Activated CD4-positive, alpha-beta T cell treated with anti-CD3 and anti-CD28 coated beads, Interleukin-2, amount 10 ng/mL, durations not matched to agents 7 days and 5 days (primary cell): ENCODE measurements around the gene ZBTB7C. TPM values are rescaled to one million over a fixed set of nuclear protein-coding genes. Genes with fewer than 3 reads are reported as not detected.

Experiments
- CTCF ChIA-PET: fragments of 350-600 bp; sonication (Branson Sonifier 250); formaldehyde crosslinking; loops from one replicate; lab custom pipeline; 2021; ENCODE audit warnings: antibody characterized with exemption; lab: Charles Lee
- POLR2A ChIA-PET: fragments of 350-600 bp; sonication (Branson Sonifier 250); formaldehyde crosslinking; loops from one replicate; lab custom pipeline; 2021; ENCODE audit warnings: antibody characterized with exemption; lab: Charles Lee
- DNase-seq: peaks from one replicate; pipeline ENCODE4 v3.0.0-alpha.2; 2020
- H3K27ac Mint-ChIP-seq: one replicate; pipeline ENCODE4 v1.8.0; 2021; ENCODE audit warnings: mild to moderate bottlenecking, moderate library complexity, mixed read lengths
- H3K27me3 Mint-ChIP-seq: one replicate; pipeline ENCODE4 v1.8.0; 2021; ENCODE audit warnings: mixed read lengths
- H3K36me3 Mint-ChIP-seq: one replicate; pipeline ENCODE4 v1.8.0; 2021; ENCODE audit warnings: low read depth, mixed read lengths
- H3K4me1 Mint-ChIP-seq: one replicate; pipeline ENCODE4 v1.8.0; 2021; ENCODE audit warnings: mixed read lengths
- H3K4me3 Mint-ChIP-seq: one replicate; pipeline ENCODE4 v1.8.0; 2021; ENCODE audit warnings: mild to moderate bottlenecking, moderate library complexity, mixed read lengths
- H3K9me3 Mint-ChIP-seq: one replicate; pipeline ENCODE4 v1.8.0; 2021; ENCODE audit warnings: mixed read lengths
- total RNA-seq, 2 experiments: library from RNA; stranded (reverse); gene quantifications; one replicate each; pipeline ENCODE4 v1.2.3, GENCODE V29; 2021

The ZBTB7C gene
- total RNA-seq, 2 experiments from 2014 or later = 0.10 to 0.15 TPM

DNA sequence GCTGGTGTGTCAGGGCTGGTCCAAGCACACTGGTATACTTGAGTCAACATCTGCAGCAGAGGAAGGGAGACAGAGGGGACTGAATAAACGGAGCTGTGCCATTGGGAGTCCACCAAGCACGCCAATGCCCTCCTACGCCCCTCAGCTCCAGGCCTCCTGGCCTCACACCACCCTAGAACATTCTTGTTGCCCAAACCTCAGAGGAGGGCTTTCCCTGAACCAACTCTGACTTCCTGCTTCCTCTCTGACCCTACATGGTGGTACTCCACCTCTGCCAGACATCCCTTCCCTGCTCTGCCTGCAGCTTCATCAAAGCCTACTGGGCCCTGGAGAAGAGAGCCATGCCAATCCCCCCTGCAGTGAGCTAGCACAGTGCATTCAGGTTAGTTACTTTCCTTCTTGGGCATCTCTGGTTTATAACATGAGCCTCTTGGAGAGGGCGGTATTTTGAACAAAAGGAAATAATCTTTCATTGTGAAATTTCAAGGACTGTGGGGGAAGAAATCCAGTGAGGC, 54.4 kb downstream of the ZBTB7C start:
- Mint-ChIP-seq H3K4me1 (no peaks in the 10 kb centered on the region), H3K9me3 (no peaks in the 10 kb centered on the region), H3K36me3 (no peaks in the 10 kb centered on the region), H3K27ac (no peak overlapping the region), H3K27me3 (peaks cover 2% of the 10 kb centered on the region), H3K4me3 (no peak overlapping the region)
- ChIA-PET POLR2A (no interaction called here), CTCF (interaction anchor here (1.2 kb wide), 1 partner anchor 16 kb away, joined by 4 read pairs; no protein-coding TSS in a partner anchor)
- DNase-seq = no peak

DNA sequence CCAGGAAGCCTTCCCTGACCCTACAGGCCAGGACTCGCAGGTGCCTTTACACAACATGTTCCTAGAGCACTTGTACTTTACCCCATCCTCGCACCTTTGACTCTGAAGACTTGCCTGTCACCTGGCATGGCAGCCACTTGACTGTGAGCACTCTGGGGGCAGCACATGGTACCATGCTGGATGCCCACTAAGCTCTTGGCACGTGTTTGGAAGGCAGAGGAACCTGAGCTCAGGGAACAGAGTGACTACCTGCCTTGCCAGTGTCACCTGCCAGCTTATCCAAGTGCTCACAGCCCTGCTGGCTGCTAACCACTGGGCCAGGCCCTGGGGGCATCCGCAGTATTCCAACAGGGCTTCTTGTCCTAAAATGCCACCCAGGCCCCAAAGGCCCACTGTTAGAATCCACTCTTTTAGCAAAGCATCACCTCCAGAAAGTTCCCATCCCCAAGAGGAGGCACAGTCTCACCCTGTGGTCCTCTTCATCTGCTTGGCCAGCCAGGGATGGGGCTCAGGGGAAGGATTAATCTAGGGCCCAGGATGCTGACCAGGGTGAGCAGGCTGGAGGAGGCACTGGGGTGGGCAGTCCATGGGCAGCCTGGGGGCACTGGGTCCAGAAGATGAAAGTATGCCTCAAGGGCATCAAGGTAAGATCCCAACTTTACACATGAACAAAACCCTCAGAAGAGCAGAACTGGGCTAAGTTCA, 57.0 kb downstream of the ZBTB7C start:
- peaks cover 6% of the 10 kb centered on the region for H3K27me3 Mint-ChIP-seq
- ChIA-PET POLR2A (no interaction called here), CTCF (no interaction called here)
- H3K4me1 Mint-ChIP-seq = no peaks in the 10 kb centered on the region
- H3K27ac Mint-ChIP-seq = no peak overlapping the region
- no peak for DNase-seq
- no peak overlapping the region for H3K4me3 Mint-ChIP-seq
- no peaks in the 10 kb centered on the region for H3K36me3 Mint-ChIP-seq
- H3K9me3 Mint-ChIP-seq = no peaks in the 10 kb centered on the region

DNA sequence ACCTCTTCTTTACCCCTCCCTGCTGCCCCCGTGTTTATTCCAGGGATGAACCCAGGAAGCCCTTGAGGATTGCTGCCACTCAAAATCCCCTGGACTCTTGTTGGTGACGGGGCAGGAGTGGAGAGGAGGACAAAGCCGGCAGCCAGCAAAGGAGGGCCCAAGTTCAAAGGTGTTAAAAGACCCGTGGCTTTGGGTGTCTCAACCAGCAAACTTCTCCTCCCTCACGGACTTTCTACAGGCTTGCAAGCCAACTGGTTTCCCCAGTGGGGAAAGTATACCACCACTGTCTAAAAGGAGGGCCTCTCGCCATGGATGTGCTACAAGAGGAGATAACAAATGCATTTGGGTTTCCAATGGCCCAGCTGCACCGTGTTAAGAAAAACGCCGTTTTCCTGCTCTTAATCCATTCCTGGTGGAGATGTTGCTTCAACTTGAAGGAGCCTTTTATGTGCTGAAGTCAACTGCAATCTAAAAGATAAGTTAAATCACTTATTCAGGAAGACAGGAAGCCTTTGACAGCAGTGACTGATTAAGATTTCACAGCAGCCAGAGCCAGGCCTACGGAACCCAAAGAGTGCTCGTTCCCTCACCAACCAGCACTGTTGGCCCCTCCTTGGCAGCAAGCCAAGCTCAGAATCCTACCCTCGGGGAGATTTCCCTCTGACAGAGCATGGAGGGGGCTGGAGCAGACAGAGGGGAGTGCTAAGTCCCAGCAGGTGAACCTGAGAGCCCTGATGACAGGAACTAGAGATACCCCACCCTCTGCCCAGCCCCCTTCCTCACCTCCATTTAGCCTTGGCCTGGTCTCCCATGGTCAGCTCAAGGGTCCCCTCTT, 57.8 kb downstream of the ZBTB7C start:
- Mint-ChIP-seq H3K9me3 (no peaks in the 10 kb centered on the region), H3K27ac (no peak overlapping the region), H3K4me3 (no peak overlapping the region), H3K36me3 (no peaks in the 10 kb centered on the region), H3K4me1 (no peaks in the 10 kb centered on the region), H3K27me3 (peaks cover 6% of the 10 kb centered on the region)
- no peak for DNase-seq
- POLR2A ChIA-PET = no interaction called here
- CTCF ChIA-PET = no interaction called here

DNA sequence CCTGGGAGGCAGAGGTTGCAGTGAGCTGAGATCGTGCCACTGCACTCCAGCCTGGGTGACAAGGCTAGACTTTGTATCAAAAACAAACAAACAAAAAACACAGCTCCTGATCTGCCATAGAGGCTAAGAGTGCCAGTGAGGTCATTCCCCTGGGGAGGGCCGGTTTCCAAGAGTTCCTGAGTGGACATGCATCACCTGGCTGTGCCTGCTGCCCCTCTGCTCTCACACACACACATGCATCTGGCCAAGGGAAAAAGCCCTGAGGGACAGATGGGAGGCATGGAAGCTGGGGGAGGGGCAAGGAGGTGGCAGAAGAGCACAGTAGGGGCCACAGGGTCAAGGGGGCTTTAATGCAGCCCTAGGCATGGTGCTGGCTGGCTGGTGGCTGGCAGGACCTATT, 60.4 kb downstream of the ZBTB7C start:
- Mint-ChIP-seq H3K27me3 (peaks cover 12% of the 10 kb centered on the region), H3K27ac (no peak overlapping the region), H3K4me3 (no peak overlapping the region), H3K36me3 (no peaks in the 10 kb centered on the region), H3K9me3 (no peaks in the 10 kb centered on the region), H3K4me1 (peaks cover 4% of the 10 kb centered on the region)
- no peak for DNase-seq
- ChIA-PET CTCF (no interaction called here), POLR2A (no interaction called here)

DNA sequence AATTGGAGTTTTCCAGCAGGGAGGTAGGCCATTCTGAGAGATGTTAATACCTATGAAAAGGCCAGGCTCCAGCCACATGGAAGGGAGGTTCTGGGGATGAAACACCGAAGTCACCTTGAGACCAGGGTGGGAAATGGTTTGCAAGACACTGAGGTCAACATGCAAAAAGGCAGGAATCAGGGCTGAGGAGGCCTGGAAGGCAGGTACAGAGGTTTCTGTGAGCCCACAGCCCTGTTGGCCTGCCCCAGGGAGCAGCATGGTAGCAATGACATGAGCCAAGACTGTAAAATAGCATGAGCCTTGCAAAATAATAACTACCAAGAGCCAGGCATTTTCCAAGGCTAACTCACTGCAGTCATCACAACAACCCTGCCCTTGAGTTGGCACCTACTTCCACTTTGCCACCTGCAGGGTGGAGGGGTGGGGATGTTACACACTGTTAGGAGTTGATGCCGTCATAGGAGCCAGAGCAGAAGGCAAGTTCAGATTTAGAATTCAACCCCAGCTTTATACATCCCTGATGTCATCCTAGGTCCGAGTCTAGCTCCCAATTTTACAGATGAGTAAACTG, 61.3 kb downstream of the ZBTB7C start:
- H3K9me3 Mint-ChIP-seq = no peaks in the 10 kb centered on the region
- no peaks in the 10 kb centered on the region for H3K36me3 Mint-ChIP-seq
- no peak overlapping the region for H3K27ac Mint-ChIP-seq
- peaks cover 10% of the 10 kb centered on the region for H3K27me3 Mint-ChIP-seq
- no peak for DNase-seq
- CTCF ChIA-PET = no interaction called here
- peaks cover 4% of the 10 kb centered on the region for H3K4me1 Mint-ChIP-seq
- no peak overlapping the region for H3K4me3 Mint-ChIP-seq
- POLR2A ChIA-PET = no interaction called here

DNA sequence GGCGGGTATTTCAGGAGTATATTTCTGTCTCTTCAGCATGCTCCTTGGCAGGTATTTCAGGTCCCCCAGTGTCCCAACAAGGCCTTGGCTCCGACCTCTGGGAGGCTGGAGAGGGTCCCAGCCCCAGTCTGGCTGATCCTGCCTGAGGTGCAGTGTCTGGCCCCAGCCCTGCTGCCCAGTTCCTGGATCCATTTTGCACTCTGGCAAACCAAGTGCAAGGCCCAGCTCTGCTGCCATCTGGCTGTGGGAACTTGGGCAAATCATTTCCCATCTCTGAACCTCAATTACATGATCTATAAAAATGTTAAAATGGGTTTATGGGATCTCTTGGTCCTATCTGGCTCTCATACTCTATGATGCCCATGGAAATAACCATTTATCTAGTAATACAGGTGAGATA, 63.6 kb downstream of the ZBTB7C start:
- Mint-ChIP-seq H3K9me3 (no peaks in the 10 kb centered on the region), H3K27me3 (peaks cover 10% of the 10 kb centered on the region), H3K27ac (peak overlapping the region; percentile 21), H3K36me3 (no peaks in the 10 kb centered on the region), H3K4me1 (peaks cover 4% of the 10 kb centered on the region), H3K4me3 (no peak overlapping the region)
- DNase-seq = no peak
- POLR2A ChIA-PET = no interaction called here
- CTCF ChIA-PET = no interaction called here

DNA sequence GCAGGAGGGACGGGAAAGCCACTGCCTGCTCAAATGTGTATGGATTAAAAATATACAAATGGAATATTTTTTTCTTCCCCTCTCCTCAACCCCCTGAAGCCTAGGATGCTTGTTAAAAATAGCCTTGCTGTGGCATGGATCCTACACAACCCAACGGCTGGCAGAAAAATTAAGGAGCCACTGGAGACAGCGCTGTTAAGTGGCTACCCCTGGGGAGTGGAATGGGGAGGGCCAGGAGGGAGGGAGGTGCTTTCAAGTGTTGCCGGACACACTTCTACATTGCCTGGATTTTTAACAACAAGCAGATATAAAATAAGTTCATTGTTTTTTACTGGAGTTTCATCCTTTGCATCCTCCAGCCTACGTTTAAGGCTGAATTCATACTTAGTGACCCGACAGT, 66.6 kb downstream of the ZBTB7C start:
- Mint-ChIP-seq H3K36me3 (no peaks in the 10 kb centered on the region), H3K27me3 (peaks cover 6% of the 10 kb centered on the region), H3K27ac (no peak overlapping the region), H3K9me3 (no peaks in the 10 kb centered on the region), H3K4me1 (peaks cover 4% of the 10 kb centered on the region), H3K4me3 (no peak overlapping the region)
- ChIA-PET CTCF (no interaction called here), POLR2A (no interaction called here)
- DNase-seq = no peak

DNA sequence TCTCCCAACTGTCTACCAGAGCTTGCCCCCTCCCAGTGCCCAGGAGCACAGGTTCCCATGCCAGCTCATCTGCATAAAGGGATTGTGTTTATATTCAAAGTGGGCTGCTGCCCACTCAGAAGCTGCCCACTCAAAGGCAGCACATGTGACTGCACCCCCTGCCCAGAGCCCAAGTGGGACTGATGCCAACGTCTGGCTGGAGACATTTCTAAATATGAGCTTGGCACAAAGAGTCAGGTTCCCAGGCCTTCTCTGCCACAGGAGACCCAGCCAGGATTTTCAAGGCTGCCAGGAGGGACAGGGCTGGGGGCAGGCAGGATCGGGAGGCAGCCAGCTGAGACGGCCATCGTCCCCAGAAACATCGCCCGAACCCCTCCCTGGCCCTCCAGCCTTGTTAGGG, 67.1 kb downstream of the ZBTB7C start:
- Mint-ChIP-seq H3K9me3 (no peaks in the 10 kb centered on the region), H3K4me3 (no peak overlapping the region), H3K27ac (no peak overlapping the region), H3K36me3 (no peaks in the 10 kb centered on the region), H3K27me3 (peaks cover 6% of the 10 kb centered on the region), H3K4me1 (peaks cover 4% of the 10 kb centered on the region)
- DNase-seq = no peak
- POLR2A ChIA-PET = no interaction called here
- CTCF ChIA-PET = no interaction called here

DNA sequence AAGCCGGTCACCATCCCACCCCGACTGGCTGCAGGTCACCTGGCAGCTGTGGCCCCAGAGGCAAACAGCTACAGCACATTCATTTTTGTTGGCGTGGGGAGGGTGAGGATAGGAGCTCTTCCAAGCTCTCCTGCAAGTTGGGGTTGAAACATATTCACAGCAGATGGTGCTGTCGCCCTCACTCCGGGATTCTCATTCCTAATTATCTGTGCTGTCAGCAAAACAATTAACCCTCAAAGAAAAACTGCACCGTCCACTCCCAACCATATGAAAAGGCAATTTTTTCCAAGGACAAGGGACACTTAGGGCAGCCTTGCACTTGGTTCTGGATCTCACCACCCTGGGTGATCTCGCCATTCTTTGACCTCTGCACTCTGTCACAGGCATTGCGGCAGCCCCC, 68.6 kb downstream of the ZBTB7C start:
- Mint-ChIP-seq H3K36me3 (no peaks in the 10 kb centered on the region), H3K27ac (no peak overlapping the region), H3K27me3 (peaks cover 6% of the 10 kb centered on the region), H3K9me3 (no peaks in the 10 kb centered on the region), H3K4me1 (no peaks in the 10 kb centered on the region), H3K4me3 (no peak overlapping the region)
- DNase-seq = no peak
- ChIA-PET POLR2A (no interaction called here), CTCF (no interaction called here)

DNA sequence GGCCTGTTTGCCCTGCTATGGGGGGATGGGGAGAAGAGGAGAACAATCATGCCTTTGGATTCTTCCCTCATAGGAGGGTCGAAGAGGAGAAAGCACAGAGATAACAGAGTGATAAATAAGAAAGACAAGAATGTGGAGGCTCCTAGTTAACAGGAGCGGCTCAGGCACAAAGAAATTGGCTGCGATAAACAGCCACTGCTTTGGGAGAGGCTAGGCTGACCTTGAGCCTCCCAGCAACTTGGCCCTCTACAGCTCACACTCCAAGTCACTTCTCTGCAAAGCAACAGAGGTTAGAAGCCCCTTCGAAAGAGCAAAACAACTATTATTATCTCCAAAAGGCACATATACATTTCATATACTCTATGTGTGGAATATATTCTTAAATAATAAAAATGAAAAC, 69.5 kb downstream of the ZBTB7C start:
- no peak overlapping the region for H3K27ac Mint-ChIP-seq
- H3K27me3 Mint-ChIP-seq = peaks cover 1% of the 10 kb centered on the region
- CTCF ChIA-PET = no interaction called here
- H3K4me3 Mint-ChIP-seq = no peak overlapping the region
- POLR2A ChIA-PET = no interaction called here
- no peaks in the 10 kb centered on the region for H3K4me1 Mint-ChIP-seq
- no peak for DNase-seq
- no peaks in the 10 kb centered on the region for H3K9me3 Mint-ChIP-seq
- H3K36me3 Mint-ChIP-seq = no peaks in the 10 kb centered on the region

DNA sequence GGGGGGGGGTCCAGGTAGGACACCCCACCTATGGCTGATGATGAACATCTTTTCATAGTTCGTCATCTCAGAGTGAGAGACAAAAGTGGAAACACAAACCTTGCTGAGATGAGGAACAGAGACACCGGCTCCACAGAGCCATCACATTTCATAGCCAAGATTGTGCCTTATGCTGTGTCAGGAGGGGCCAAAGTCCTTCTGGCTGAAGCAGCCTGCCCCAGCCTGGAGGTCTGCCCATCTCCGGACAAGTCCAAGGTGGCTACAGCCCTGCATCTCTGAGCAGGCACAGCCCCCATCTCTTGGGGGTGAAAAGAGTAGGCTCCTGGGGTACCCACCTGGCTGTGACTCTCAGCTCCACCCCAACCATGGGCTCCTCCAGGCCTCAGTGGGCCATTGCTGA, 70.3 kb downstream of the ZBTB7C start:
- CTCF ChIA-PET = no interaction called here
- H3K9me3 Mint-ChIP-seq = no peaks in the 10 kb centered on the region
- H3K27me3 Mint-ChIP-seq = peaks cover 4% of the 10 kb centered on the region
- DNase-seq = no peak
- no peaks in the 10 kb centered on the region for H3K36me3 Mint-ChIP-seq
- POLR2A ChIA-PET = no interaction called here
- no peak overlapping the region for H3K27ac Mint-ChIP-seq
- no peaks in the 10 kb centered on the region for H3K4me1 Mint-ChIP-seq
- H3K4me3 Mint-ChIP-seq = no peak overlapping the region

DNA sequence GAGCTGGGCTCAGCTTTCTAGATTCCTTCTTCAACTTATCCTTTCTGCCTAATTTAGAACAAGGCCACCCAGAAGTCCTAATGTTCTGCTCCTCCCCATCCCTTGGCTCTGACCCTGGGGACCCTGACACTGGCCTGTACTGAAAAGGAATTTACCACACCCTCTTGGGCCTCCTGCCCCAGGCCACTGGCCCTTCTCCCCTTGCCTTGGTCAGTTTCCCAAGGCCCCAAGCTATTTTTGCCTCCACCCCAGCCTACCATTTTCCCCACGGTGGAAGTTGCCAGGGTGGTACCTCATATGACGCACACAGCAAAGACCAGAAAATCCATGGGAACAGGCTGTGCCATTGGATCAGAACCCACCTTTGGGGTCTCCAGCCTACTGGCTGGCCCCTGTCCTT, 72.1 kb downstream of the ZBTB7C start:
- Mint-ChIP-seq H3K9me3 (no peaks in the 10 kb centered on the region), H3K4me1 (no peaks in the 10 kb centered on the region), H3K4me3 (no peak overlapping the region), H3K27me3 (peaks cover 10% of the 10 kb centered on the region), H3K36me3 (no peaks in the 10 kb centered on the region), H3K27ac (no peak overlapping the region)
- CTCF ChIA-PET = interaction anchor here (0.6 to 1.1 kb wide), 2 partner anchors 16 to 24 kb away, joined by 3 read pairs; no protein-coding TSS in a partner anchor
- POLR2A ChIA-PET = no interaction called here
- DNase-seq = no peak

DNA sequence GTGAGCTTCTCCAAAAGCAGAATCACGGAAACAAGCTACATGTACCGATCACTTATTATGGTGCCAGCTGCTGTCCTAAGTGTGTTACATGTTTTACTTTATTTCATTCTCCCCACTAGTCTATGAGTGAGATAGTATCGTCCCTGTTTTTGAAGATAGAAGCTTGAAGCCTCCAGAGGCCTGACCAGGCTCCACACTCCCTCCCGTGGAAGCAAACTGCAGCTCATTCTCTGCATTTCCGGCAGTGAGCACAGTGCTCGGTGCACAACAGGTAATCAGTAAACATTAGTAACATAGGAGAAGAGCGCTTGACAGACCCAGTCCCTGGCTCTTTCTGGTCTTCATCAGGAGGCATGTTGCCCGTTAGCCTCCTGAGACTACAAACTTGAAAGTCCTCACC, 72.9 kb downstream of the ZBTB7C start:
- H3K4me1 Mint-ChIP-seq = no peaks in the 10 kb centered on the region
- H3K9me3 Mint-ChIP-seq = no peaks in the 10 kb centered on the region
- POLR2A ChIA-PET = no interaction called here
- H3K27ac Mint-ChIP-seq = no peak overlapping the region
- H3K4me3 Mint-ChIP-seq = no peak overlapping the region
- peaks cover 12% of the 10 kb centered on the region for H3K27me3 Mint-ChIP-seq
- H3K36me3 Mint-ChIP-seq = no peaks in the 10 kb centered on the region
- CTCF ChIA-PET = interaction anchor here (1.1 kb wide), 1 partner anchor 24 kb away, joined by 3 read pairs; no protein-coding TSS in a partner anchor
- DNase-seq = no peak
